Thyroid gland (tissue), 4 donors: Measurements from ENCODE around the gene TSPAN5.

Experiments
- POLR2A ChIP-seq, 2 donors: fragments of 450-650 bp; IDR thresholded peaks; one replicate each; pipeline ENCODE4 v1.6.1; 2017; ENCODE audit warnings: antibody characterized with exemption in 2 of 2, mild to moderate bottlenecking in 2 of 2, moderate library complexity in 1 of 2
- TF ChIP-seq, protein P1 (sequence below), 6 experiments: fragments of 200-600 bp in 3 of 6; fragments of 450-650 bp in 3 of 6; sonication (generic) in 3 of 6; IDR thresholded peaks; one replicate each; pipeline ENCODE4 v1.5.1; 2016 to 2019; ENCODE audit warnings: antibody characterized with exemption in 6 of 6, mild to moderate bottlenecking in 2 of 6, inconsistent platforms in 1 of 6, moderate library complexity in 1 of 6

GRCh38 chr4:98662626-98663225 is 4.3 kb upstream of the TSPAN5 start:
- TF ChIP-seq, protein P1, sequence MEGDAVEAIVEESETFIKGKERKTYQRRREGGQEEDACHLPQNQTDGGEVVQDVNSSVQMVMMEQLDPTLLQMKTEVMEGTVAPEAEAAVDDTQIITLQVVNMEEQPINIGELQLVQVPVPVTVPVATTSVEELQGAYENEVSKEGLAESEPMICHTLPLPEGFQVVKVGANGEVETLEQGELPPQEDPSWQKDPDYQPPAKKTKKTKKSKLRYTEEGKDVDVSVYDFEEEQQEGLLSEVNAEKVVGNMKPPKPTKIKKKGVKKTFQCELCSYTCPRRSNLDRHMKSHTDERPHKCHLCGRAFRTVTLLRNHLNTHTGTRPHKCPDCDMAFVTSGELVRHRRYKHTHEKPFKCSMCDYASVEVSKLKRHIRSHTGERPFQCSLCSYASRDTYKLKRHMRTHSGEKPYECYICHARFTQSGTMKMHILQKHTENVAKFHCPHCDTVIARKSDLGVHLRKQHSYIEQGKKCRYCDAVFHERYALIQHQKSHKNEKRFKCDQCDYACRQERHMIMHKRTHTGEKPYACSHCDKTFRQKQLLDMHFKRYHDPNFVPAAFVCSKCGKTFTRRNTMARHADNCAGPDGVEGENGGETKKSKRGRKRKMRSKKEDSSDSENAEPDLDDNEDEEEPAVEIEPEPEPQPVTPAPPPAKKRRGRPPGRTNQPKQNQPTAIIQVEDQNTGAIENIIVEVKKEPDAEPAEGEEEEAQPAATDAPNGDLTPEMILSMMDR (IDR thresholded peaks at IDR 0.05) = peak in 1 of 6 experiments; percentile 13
- TF ChIP-seq POLR2A (IDR thresholded peaks at IDR 0.05) = no peak
